ENCODE data around the gene LHPP. TPM values are rescaled to one million over a fixed set of nuclear protein-coding genes. Genes with fewer than 3 reads are reported as not detected.
A peak's percentile ranks its signal among the peaks of the same experiment; 100 is the strongest.

Gene LHPP
- polyA plus RNA-seq, 2 of the 4 experiments (the other 2 are of a cell fraction), result 14.4 to 18.6 TPM

DNA sequence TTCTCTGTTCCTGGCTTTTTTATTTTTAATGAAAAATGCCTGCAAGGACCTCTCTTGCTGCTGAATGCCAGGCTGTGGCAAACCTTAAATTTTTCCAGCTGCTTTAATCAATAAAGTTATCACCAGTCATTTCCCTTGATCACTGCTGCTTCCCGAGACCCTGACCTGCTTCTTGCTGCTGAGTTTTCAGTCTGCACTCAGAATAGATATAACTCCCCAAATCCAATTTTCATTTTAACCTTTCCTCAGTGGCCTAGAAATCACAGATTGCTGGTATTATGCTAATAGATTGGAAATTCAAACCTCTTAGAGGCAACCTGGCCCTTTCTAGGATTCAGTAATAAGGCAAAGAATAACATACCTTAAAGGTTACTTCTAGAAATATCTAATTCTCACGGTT, 43.7 kb downstream of the LHPP start:
- ChIA-PET CTCF (interaction anchor here (1.2 kb wide), 1 partner anchor 241 kb away, joined by 3 read pairs; no protein-coding TSS in a partner anchor), POLR2A (no interaction called here)
- Histone ChIP-seq H3K4me2 (no peak overlapping the region), H3K9me3 (peaks cover 8% of the 10 kb centered on the region; the same call in 2 of the 3 replicates), H3K4me3 (no peak overlapping the region), H3K27ac (no peak overlapping the region), H3K4me1 (no peaks in the 10 kb centered on the region)
- ATAC-seq, result no peak
- DNase-seq (ENCODE audit: low read depth in 1 of 2, low spot score in 1 of 2), result no peak
- FAIRE-seq, result no peak
- TF ChIP-seq HEYL (CRISPR knock-in tag; IDR thresholded peaks at IDR 0.05) (no peak), ZNF302 (CRISPR knock-in tag; IDR thresholded peaks at IDR 0.05) (no peak), MAZ (IDR thresholded peaks at IDR 0.05; ENCODE audit: borderline replicate concordance, low read depth, low read length) (no peak), CEBPB (IDR thresholded peaks at IDR 0.05) (no peak), EHF (CRISPR knock-in tag; IDR thresholded peaks at IDR 0.05) (no peak), PBX3 (IDR thresholded peaks at IDR 0.05) (no peak), HOXB5 (CRISPR knock-in tag; IDR thresholded peaks at IDR 0.05) (no peak), FOSL2 (IDR thresholded peaks at IDR 0.05) (no peak), FOSL2 (CRISPR knock-in tag; IDR thresholded peaks at IDR 0.05) (no peak), ZSCAN20 (CRISPR knock-in tag; IDR thresholded peaks at IDR 0.05) (no peak), GATA3 (IDR thresholded peaks at IDR 0.05; ENCODE audit: borderline replicate concordance) (no peak), KDM1A (IDR thresholded peaks at IDR 0.05; ENCODE audit: low read depth) (no peak), CTCF (IDR thresholded peaks at IDR 0.05) (no peak), JUN (IDR thresholded peaks at IDR 0.05) (no peak), ZFP36 (IDR thresholded peaks at IDR 0.05; ENCODE audit: borderline replicate concordance, partially characterized antibody) (no peak), ESRRA (IDR thresholded peaks at IDR 0.05; ENCODE audit: borderline replicate concordance, low read length) (no peak)
- TF ChIP-seq, protein P1, sequence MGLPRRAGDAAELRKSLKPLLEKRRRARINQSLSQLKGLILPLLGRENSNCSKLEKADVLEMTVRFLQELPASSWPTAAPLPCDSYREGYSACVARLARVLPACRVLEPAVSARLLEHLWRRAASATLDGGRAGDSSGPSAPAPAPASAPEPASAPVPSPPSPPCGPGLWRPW (IDR thresholded peaks at IDR 0.05), result no peak
- WGBS (ENCODE audit: missing lambda C conversion rate), result 64% methylated on average over 2 of the region's 2 CpGs

GRCh38 chr10:124508070-124508667, 46.5 kb downstream of the LHPP start:
- 84% methylated on average over 8 of the region's 8 CpGs for WGBS (ENCODE audit: missing lambda C conversion rate)
- Histone ChIP-seq H3K9me3 (no peaks in the 10 kb centered on the region), H3K4me1 (no peaks in the 10 kb centered on the region), H3K4me2 (no peak overlapping the region), H3K27ac (no peak overlapping the region), H3K4me3 (no peak overlapping the region)
- POLR2A ChIA-PET, result no interaction called here
- DNase-seq (ENCODE audit: low read depth in 1 of 2, low spot score in 1 of 2) (no peak), ATAC-seq (peak; percentile 40 to 45; a peak in 2 of 6 replicates), FAIRE-seq (no peak)
- TF ChIP-seq CBX8 (IDR thresholded peaks at IDR 0.05) (no peak), RAD21 (conservative IDR thresholded peaks at IDR 0.05 in 1 of 2, IDR thresholded peaks at IDR 0.05 in 1 of 2) (no peak), ELK1 (IDR thresholded peaks at IDR 0.05; ENCODE audit: low read depth, low read length) (no peak)
- TF ChIP-seq, protein P2, sequence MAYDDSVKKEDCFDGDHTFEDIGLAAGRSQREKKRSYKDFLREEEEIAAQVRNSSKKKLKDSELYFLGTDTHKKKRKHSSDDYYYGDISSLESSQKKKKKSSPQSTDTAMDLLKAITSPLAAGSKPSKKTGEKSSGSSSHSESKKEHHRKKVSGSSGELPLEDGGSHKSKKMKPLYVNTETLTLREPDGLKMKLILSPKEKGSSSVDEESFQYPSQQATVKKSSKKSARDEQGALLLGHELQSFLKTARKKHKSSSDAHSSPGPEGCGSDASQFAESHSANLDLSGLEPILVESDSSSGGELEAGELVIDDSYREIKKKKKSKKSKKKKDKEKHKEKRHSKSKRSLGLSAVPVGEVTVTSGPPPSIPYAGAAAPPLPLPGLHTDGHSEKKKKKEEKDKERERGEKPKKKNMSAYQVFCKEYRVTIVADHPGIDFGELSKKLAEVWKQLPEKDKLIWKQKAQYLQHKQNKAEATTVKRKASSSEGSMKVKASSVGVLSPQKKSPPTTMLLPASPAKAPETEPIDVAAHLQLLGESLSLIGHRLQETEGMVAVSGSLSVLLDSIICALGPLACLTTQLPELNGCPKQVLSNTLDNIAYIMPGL (CRISPR knock-in tag; IDR thresholded peaks at IDR 0.05; ENCODE audit: borderline replicate concordance), result no peak
- CTCF ChIA-PET, result interaction anchor here (1.0 kb wide), 1 partner anchor 26 kb away, joined by 3 read pairs; no protein-coding TSS in a partner anchor
